GM19438 (cell line): Measurements from ENCODE around the gene GTF2H2.
A peak's percentile ranks its signal among the peaks of the same experiment; 100 is the strongest.
"Not testable (repeated sequence)": the region's sequence is repeated elsewhere in the genome, so short reads cannot be mapped to it uniquely, and the experiment has no call there.

Experiments
- ATAC-seq: cut with Tn5 transposase; IDR thresholded peaks from one replicate; pipeline ENCODE4 v1.9.1; 2021; ENCODE audit warnings: low read depth; ENCODE audit not compliant: unreplicated experiment

The GTF2H2 gene

GRCh38 chr5:71067262-71067928, at the start of gene GTF2H2:
TSS of gene GTF2H2 (minus strand) at chr5:71067676. CDS start at chr5:71062763, 4,913 bp downstream.
- ATAC-seq = peak; percentile 92

DNA sequence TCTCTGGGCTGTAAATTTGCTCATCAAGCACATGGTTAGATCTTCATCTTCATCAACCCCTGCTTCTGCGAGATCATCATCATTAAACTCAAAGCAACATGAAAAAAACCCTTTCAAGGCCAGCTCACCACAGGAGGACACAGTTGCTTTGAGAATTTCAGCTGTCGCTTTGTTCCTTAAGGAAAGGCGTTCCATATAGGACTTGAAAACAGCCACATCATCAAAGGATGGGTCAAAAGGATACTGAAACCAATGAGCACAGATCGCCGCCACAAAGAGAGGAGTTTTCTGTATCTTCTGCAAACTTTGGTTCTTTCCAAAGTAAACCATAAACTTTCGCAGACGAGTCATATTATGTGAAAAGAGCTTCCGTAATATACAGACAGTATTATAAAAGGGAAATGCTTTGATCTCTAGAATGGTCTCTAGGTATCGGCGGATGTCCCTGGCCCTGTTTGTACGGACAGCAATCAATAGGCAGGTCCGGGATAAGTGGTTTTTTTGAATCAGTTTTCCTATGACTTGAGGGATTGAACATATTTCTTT, 42.3 kb upstream of the GTF2H2 start:
- ATAC-seq = not testable (repeated sequence)

DNA sequence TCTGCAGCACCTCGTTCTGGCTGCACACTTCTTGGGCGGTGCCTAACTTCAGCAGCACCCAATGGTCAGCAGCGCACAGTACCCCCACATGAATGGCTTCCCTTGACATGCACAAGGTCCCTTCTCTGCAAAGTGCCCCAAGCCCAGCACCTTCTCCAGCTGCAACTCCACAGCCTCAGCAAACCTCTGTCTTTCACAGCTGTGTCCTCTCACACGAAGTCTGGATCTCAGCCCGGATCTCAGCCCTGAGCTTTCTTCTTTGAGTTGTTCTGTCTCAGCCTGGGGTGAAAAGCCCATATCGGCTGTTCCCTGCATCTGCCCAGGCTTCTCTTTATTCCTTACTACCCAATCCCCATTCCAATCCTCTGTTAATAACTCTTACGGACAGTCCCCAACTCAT, 32.5 kb upstream of the GTF2H2 start:
- not testable (repeated sequence) for ATAC-seq

DNA sequence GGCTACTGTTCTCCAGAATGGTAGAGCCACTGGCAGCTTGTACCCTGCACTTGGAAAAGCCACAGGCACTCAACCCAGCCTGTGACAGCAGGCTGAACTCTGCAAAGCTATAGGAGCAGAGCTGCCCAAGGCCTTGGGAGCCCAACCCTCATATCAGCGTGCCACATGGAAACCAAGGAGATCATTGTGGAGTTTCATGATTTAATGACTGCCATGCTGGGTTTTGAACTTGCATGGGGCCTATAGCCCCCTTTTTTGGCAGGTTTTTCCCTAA, 30.4 kb upstream of the GTF2H2 start:
- ATAC-seq = not testable (repeated sequence)

GRCh38 chr5:71097173-71097929, 29.9 kb upstream of the GTF2H2 start:
- ATAC-seq = not testable (repeated sequence)

DNA sequence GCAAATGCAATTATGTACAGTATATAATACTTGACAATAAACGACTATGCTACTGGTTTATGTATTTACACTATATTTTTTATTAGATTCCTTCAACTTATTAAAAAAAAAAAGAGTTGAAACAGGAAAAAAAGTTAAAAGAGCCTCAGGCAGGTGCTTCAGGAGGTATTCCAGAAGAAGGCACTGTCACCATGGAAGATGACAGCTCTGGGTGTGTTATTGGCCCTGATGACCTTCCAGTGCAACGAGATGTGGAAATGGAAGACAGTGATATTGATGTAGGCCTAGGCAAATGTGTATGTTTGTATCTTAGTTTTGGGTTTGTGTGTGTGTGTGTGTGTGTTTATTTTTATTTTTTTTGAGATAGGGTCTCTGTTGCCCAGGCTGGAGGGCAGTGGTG, 22.3 kb upstream of the GTF2H2 start:
- not testable (repeated sequence) for ATAC-seq

DNA sequence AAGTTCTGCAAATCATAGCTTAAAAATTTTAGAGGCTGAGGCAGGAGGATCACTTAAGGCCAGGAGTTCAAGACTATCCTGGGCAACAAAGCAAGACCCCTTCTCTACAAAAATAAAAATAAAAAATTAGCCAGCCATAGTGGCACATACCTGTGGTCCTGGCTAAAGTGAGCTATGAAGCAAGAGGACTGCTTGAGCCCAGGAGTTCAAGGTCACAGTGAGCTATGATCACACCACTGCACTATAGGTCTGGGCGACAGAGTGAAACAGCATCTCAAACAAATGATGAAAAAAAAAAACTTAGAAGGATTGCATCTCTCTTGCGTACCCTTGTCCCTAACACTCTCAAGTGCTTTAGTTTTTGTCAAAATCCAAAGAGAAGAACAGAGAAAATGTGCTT, 21.3 kb upstream of the GTF2H2 start:
- not testable (repeated sequence) for ATAC-seq

DNA sequence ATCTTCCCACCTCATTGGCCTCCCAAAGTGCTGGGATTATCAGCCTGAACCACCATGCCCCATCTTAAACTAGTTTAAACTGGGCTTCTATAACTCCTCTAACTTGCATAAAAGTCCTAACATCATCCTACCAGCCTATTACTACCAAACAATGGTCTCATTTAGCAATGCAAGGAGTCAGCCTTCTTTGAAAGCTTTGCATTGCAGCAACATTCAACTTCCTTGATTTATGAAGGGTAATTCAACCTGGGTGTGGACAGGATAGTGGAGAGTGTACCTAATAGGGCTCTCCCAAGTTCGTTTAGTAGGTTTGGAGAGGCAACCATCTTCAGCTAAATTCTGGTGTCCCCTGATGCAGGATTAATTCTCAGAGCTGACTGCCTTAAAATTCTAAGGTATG, 18.7 kb upstream of the GTF2H2 start:
- ATAC-seq = not testable (repeated sequence)

DNA sequence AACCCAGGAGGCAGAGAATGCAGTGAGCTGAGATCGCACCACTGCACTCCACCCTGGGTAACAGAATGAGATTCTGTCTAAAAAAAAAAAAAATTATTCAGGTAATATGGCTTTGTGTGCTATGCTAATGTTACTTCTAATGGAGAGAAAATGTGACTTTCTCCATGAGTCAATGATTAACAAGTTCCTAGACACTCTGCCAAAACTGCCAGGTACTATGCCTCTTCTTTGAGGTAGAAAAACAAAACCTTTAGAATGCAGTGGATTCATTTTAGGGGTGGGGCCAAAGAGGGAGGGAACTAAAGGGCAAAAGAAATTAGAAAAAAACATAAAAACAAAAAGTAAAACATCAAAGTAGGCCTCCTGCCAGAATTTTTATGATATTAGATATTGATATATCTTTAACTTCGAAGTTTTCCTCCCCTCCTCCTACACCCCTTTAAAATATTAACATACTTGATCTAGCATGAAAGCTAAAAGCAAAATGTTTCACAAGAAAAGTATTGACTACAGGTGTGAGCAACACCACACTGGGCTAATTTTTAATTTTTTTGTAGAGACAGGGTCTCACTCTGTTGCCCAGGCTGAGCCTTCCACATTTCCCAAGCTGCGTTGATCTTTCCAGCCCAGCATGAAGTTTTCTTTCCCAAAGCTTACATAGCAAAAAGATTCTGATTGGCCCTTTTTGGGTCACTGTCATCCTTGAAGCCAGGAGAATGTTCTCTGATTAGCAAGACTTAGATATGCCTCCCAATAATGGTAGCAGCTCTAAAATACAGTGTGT, 17.0 kb upstream of the GTF2H2 start:
- ATAC-seq = not testable (repeated sequence)

- not testable (repeated sequence) for ATAC-seq
Measured at GRCh38 chr5:71082898-71083297, 15.4 kb upstream of the GTF2H2 start.

GRCh38 chr5:71082340-71082739, 14.9 kb upstream of the GTF2H2 start:
- not testable (repeated sequence) for ATAC-seq

DNA sequence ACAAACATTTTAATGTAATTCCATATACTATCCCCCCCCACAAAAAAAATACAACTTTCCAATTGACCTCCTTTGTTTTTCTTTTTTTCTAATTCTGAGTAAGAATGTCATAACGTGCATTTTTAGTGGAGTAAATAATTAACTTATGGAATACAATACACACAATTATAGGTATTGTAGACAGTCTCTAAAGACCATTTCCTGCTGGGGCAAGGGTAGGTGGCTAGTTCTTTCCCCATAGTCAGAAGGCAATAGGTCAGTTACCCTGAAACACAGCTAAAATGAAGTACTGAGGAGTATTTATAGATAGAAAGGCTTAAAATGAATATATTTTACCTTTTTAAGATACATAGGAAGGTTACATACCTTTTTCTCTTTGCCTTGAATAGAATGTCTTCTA, 6.2 kb downstream of the GTF2H2 start:
- not testable (repeated sequence) for ATAC-seq

GRCh38 chr5:71059426-71059825, 8.1 kb downstream of the GTF2H2 start:
- not testable (repeated sequence) for ATAC-seq

DNA sequence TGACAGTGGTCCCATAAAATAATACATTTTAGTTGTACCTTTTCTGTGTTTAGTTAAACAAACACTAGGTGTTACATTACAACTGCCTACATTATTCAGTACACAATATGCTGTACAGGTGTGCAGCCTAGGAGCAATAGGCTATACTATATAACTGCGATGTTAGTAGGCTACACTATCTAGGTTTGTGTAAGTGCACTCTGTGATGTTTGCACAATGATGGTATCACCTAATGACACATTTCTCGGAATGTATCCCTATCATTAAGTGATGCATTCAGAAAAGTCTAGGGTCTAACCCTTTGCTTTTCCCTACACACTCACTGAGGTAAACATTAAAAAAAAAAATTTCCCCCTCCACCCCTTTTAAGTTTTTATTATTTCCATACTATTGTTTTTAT, 22.7 kb downstream of the GTF2H2 start:
- ATAC-seq = not testable (repeated sequence)

DNA sequence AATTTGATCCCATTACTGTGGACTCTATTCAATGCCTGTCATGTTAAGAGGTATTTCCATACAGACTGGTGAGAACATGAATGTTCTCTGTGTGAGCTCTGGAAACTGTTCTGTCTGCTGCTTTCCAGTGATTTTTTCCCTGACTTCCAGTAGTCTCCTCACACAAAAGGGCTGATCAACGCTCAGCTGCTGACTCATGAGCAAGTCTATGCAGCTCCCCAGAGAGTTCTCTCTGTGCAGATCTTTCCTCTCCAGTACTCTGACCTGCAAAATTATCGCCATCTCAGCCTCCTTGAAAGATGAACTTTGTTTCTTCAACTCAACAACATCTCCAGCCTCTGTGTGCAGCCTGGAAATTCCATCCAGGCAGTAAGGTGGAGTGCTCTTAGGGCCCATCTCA, 23.3 kb downstream of the GTF2H2 start:
- ATAC-seq = not testable (repeated sequence)

- not testable (repeated sequence) for ATAC-seq
Measured at GRCh38 chr5:71031046-71031776, 36.3 kb downstream of the GTF2H2 start.

DNA sequence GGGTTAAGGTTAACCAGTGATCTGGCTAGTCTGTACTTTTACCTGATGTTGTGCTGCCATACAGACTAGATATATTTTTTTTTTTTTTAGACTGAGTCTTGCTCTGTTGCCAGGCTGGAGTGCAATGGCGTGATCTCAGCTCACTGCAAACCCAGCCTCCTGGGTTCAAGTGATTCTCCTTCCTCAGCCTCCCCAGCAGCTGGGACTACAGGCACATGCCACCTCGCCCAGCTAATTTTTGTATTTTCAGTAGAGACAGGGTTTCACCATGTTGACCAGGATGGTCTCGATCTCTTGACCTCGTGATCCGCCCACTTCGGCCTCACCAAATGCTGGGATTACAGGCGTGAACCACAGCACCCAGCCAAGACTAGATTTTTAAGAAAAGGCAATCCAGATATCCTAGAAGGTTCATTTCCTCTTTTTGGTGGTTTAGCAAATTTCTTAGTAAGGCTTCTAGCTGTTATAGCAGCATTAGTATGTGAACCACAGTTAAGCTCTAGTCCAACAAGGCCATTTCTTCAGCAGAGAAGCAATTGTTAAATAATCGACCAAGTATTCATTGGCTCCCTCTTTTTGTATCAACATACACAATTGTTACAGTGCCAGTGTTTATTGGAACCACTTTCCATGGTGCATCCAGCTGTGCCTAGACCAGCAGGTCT, 42.1 kb downstream of the GTF2H2 start, which contains the start of gene NAIP:
TSS of gene NAIP (minus strand) at position 51 of the 665 bp plus-strand sequence. CDS start 12,424 bp downstream, outside the sequence.
- ATAC-seq = not testable (repeated sequence)

GRCh38 chr5:71020643-71021042, 46.8 kb downstream of the GTF2H2 start:
- not testable (repeated sequence) for ATAC-seq

- ATAC-seq = not testable (repeated sequence)
Measured at GRCh38 chr5:71018376-71019005, 49.0 kb downstream of the GTF2H2 start.
